Measurements from ENCODE around the gene THUMPD3. TPM values are rescaled to one million over a fixed set of nuclear protein-coding genes. Genes with fewer than 3 reads are reported as not detected.

The THUMPD3 gene
- total and polyA plus RNA-seq, 2 donors from 2014 or later = 31.9 to 44.1 TPM

DNA sequence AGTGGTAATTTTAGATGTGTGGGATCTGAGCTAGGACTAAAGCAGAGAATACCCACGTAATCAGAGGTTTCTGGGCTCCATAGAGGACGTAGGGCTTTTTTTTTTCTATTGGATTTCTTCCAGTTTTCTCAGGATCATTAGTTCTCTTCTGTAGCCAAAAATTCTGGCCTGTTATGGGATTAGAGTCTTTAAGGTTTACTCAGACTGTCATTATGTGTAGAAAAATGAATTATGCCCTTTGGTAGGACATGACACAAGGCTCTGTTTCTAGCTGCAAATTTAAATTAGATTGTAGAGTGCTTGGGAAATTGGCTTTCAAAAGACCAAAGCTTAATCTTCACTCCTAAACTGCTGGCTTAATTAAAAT is 36.5 kb downstream of the THUMPD3 start:
- intact Hi-C loops (cut with DNase I) = no loop called here

GRCh38 chr3:9399746-9400145 is 36.9 kb downstream of the THUMPD3 start:
- peak overlapping the region; percentile 33 to 99 for H3K27ac ChIP-seq (ENCODE audit: low read depth in 2 of 2, low read length in 2 of 2)
- H3K4me3 ChIP-seq (ENCODE audit: low read length in 3 of 3) = peak overlapping the region; percentile 40 to 90 (median 65)
- no peak for FAIRE-seq
- peaks cover 17 to 41% (median 35%) of the 10 kb centered on the region in 3 donors for H3K4me1 ChIP-seq (ENCODE audit: control insufficient read depth in 2 of 3, insufficient read depth in 2 of 3, low read depth in 1 of 3, low read length in 3 of 3)
- no peaks in the 10 kb centered on the region for H3K36me3 ChIP-seq (ENCODE audit: control insufficient read depth in 2 of 3, insufficient read depth in 3 of 3, low read length in 3 of 3)
- intact Hi-C loops (cut with DNase I) = no loop called here
- peak overlapping the region; percentile 36 to 97 (median 45) for H3K9ac ChIP-seq (ENCODE audit: low read length in 3 of 3)
- H3K27me3 ChIP-seq (ENCODE audit: control insufficient read depth, insufficient read depth, low read length) = no peaks in the 10 kb centered on the region
- no peaks in the 10 kb centered on the region for H3K9me3 ChIP-seq (ENCODE audit: control insufficient read depth in 2 of 3, insufficient read depth in 1 of 3, low read length in 3 of 3)
- peak; percentile 81 to 95 (median 85) for DNase-seq
- TF ChIP-seq, protein P1, sequence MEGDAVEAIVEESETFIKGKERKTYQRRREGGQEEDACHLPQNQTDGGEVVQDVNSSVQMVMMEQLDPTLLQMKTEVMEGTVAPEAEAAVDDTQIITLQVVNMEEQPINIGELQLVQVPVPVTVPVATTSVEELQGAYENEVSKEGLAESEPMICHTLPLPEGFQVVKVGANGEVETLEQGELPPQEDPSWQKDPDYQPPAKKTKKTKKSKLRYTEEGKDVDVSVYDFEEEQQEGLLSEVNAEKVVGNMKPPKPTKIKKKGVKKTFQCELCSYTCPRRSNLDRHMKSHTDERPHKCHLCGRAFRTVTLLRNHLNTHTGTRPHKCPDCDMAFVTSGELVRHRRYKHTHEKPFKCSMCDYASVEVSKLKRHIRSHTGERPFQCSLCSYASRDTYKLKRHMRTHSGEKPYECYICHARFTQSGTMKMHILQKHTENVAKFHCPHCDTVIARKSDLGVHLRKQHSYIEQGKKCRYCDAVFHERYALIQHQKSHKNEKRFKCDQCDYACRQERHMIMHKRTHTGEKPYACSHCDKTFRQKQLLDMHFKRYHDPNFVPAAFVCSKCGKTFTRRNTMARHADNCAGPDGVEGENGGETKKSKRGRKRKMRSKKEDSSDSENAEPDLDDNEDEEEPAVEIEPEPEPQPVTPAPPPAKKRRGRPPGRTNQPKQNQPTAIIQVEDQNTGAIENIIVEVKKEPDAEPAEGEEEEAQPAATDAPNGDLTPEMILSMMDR (IDR thresholded peaks at IDR 0.05; ENCODE audit: borderline replicate concordance, extremely low read depth, insufficient read depth) = no peak

More for the DNA sequence above, 36.5 kb downstream of the THUMPD3 start:
- Histone ChIP-seq H3K27ac (ENCODE audit: low read depth in 2 of 2, low read length in 2 of 2) (peak overlapping the region; percentile 29 to 99), H3K4me1 (ENCODE audit: control insufficient read depth in 2 of 3, insufficient read depth in 2 of 3, low read depth in 1 of 3, low read length in 3 of 3) (peaks cover 17 to 43% (median 31%) of the 10 kb centered on the region in 3 donors), H3K9ac (ENCODE audit: low read length in 3 of 3) (peak overlapping the region; percentile 55 to 97 (median 71)), H3K4me3 (ENCODE audit: low read length in 3 of 3) (peak overlapping the region; percentile 65 to 94 (median 90)), H3K27me3 (ENCODE audit: control insufficient read depth, insufficient read depth, low read length) (no peaks in the 10 kb centered on the region), H3K36me3 (ENCODE audit: control insufficient read depth in 2 of 3, insufficient read depth in 3 of 3, low read length in 3 of 3) (no peaks in the 10 kb centered on the region), H3K9me3 (ENCODE audit: control insufficient read depth in 2 of 3, insufficient read depth in 1 of 3, low read length in 3 of 3) (no peaks in the 10 kb centered on the region)
- TF ChIP-seq, protein P1 (IDR thresholded peaks at IDR 0.05; ENCODE audit: borderline replicate concordance, extremely low read depth, insufficient read depth) = no peak
- peak in 2 of 5 donors; percentile 15 to 46 for DNase-seq
- FAIRE-seq = no peak

GRCh38 chr3:9400616-9401015 is 37.8 kb downstream of the THUMPD3 start:
- Histone ChIP-seq H3K27ac (ENCODE audit: low read depth in 2 of 2, low read length in 2 of 2) (peak overlapping the region in 1 of 2 donors; percentile 28), H3K9me3 (ENCODE audit: control insufficient read depth in 2 of 3, insufficient read depth in 1 of 3, low read length in 3 of 3) (no peaks in the 10 kb centered on the region), H3K27me3 (ENCODE audit: control insufficient read depth, insufficient read depth, low read length) (no peaks in the 10 kb centered on the region), H3K4me1 (ENCODE audit: control insufficient read depth in 2 of 3, insufficient read depth in 2 of 3, low read depth in 1 of 3, low read length in 3 of 3) (peaks cover 13 to 44% (median 35%) of the 10 kb centered on the region in 3 donors), H3K4me3 (ENCODE audit: low read length in 3 of 3) (peak overlapping the region in 1 of 3 donors; percentile 46), H3K9ac (ENCODE audit: low read length in 3 of 3) (peak overlapping the region in 1 of 3 donors; percentile 37), H3K36me3 (ENCODE audit: control insufficient read depth in 2 of 3, insufficient read depth in 3 of 3, low read length in 3 of 3) (no peaks in the 10 kb centered on the region)
- TF ChIP-seq, protein P1 (IDR thresholded peaks at IDR 0.05; ENCODE audit: borderline replicate concordance, extremely low read depth, insufficient read depth) = no peak
- intact Hi-C loops (cut with DNase I) = no loop called here
- DNase-seq (peak in 2 of 5 donors; percentile 25 to 37), FAIRE-seq (no peak)

DNA sequence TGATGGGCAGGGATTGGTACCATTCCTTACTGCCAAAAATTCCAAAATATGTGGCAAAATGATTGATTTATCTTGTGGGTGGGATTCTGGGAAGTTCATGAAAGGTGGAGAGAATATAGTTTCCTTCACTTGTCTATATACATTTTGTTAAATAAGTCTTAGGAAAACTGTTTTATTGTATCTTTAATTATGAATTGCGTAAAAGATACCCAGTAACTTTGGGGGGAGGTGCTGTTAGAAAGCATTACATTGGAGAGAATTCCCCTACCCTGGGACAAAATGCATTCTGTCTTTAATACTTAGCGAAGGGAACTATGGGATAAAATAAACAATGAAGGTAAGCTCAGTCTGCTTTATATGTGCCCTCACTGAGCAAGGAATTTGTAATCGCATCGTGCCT is 39.1 kb downstream of the THUMPD3 start:
- Histone ChIP-seq H3K36me3 (ENCODE audit: control insufficient read depth in 2 of 3, insufficient read depth in 3 of 3, low read length in 3 of 3) (no peaks in the 10 kb centered on the region), H3K27ac (ENCODE audit: low read depth in 2 of 2, low read length in 2 of 2) (no peak overlapping the region), H3K4me1 (ENCODE audit: control insufficient read depth in 2 of 3, insufficient read depth in 2 of 3, low read depth in 1 of 3, low read length in 3 of 3) (peaks cover 13 to 52% (median 34%) of the 10 kb centered on the region in 3 donors), H3K27me3 (ENCODE audit: control insufficient read depth, insufficient read depth, low read length) (no peaks in the 10 kb centered on the region), H3K4me3 (ENCODE audit: low read length in 3 of 3) (peak overlapping the region in 1 of 3 donors; percentile 3), H3K9me3 (ENCODE audit: control insufficient read depth in 2 of 3, insufficient read depth in 1 of 3, low read length in 3 of 3) (no peaks in the 10 kb centered on the region), H3K9ac (ENCODE audit: low read length in 3 of 3) (no peak overlapping the region)
- intact Hi-C loops (cut with DNase I) = no loop called here
- FAIRE-seq (no peak), DNase-seq (no peak)
- TF ChIP-seq, protein P1 (IDR thresholded peaks at IDR 0.05; ENCODE audit: borderline replicate concordance, extremely low read depth, insufficient read depth) = no peak
